Left kidney (tissue), 2 donors: ENCODE results near the gene AGAP1. TPM values are rescaled to one million over a fixed set of nuclear protein-coding genes. Genes with fewer than 3 reads are reported as not detected.

ENCODE experiments used
- DNase-seq: peaks from one replicate; pipeline ENCODE4 v3.0.0-alpha.2; 2013
- polyA plus RNA-seq: library from polyadenylated mRNA; unstranded; fragments of 120-200 nt; gene quantifications from one replicate; pipeline ENCODE4 v1.2.1, GENCODE V29; 2013; ENCODE audit not compliant: insufficient read length

Gene AGAP1
- polyA plus RNA-seq, 1 donor: 21.2 TPM

DNA sequence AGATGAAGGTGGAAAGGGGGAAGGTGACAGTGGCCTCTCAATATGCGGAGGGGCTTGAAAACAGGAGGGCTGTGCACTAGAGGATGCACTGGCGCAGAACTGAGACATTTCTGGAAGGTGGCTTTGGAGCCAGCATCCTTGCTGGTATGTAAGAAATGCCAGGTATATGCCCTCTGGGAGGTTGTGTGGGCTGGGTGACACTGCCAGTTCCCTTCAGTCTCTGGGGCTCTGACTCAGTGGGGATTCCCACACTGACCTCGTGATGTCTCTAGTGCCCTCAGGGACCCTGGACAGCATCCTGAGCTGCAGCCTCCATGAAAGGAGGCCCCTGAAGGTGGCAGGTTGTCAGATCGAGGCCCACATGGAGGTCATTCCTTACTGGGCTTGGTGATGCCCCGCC lies 74.0 kb downstream of the AGAP1 start:
- no peak for DNase-seq

DNA sequence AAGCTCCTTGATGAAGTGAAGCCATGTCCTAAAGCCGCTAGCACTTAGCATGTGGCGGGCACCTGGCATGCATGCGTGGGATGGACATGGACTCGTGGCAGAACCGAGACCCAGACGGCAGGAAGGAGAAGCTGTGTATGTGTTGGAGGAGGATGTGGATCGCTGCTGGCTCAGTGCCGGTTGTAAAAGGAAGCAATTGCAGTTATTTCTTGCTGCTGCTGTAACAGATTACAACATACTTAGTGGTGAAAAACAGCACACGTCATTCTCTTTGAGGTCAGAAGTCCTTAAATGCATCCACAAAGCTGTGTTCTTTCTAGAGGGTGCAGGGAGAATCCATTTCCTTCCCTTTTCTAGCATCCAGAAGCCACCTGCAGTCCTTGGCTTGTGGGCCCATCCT lies 74.6 kb downstream of the AGAP1 start:
- DNase-seq: no peak

GRCh38 chr2:235569837-235570236 lies 76.0 kb downstream of the AGAP1 start:
- no peak for DNase-seq

GRCh38 chr2:235570256-235570655 lies 76.4 kb downstream of the AGAP1 start:
- DNase-seq: no peak

- no peak for DNase-seq
Measured at GRCh38 chr2:235570966-235571692, 77.3 kb downstream of the AGAP1 start.

- no peak for DNase-seq
Measured at GRCh38 chr2:235572592-235572991, 78.7 kb downstream of the AGAP1 start.

- DNase-seq: no peak
Measured at GRCh38 chr2:235573331-235574221, 79.7 kb downstream of the AGAP1 start.

DNA sequence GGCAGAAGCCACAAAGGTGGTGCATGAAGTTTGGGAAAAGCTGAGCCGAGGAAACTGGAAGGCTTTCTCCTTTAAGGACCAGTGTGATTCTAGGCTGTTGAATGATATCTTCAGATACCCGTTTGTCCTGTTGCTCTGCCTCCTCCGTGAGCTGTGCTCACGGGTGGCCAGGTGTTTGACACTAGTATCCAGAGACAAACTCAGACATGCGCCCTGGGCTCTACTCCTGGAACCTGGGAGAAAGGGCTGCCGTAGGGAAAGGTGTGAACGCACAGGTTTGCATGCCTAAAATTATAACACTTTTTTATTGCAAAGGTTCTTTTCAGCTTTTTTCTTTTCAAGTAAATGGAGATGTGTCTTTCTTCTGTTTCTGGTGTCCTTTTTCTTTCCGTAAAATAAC lies 81.6 kb downstream of the AGAP1 start:
- DNase-seq: no peak

- DNase-seq: no peak
Measured at GRCh38 chr2:235575904-235576303, 82.1 kb downstream of the AGAP1 start.

DNA sequence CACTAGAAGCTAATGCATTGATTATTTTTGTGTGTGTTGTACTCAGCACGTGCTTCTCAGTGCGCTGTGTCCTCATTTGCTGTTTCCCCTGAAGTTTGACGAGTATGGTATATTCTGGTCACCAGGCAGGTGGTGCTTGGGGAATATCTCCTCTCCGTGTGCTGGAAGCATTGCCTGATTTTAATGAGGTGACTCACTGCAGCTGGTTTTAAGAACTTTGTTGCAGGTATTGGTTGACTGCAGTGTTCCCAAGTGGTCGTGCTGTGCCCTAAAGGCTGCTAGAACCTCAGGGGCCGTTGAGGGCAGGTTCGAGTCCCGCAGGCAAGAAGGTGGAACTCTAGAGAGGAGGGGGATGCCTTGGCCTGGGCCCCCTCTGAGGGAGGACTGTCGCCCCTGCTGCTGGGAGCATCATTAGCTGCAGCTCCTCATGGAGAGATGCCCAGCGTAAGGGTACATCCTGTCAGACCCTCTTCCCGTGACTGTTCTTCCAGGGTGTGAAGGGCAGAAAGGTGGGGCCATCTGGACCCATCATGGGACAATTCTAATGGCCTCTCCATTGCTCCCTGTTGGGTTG lies 82.6 kb downstream of the AGAP1 start:
- no peak for DNase-seq

DNA sequence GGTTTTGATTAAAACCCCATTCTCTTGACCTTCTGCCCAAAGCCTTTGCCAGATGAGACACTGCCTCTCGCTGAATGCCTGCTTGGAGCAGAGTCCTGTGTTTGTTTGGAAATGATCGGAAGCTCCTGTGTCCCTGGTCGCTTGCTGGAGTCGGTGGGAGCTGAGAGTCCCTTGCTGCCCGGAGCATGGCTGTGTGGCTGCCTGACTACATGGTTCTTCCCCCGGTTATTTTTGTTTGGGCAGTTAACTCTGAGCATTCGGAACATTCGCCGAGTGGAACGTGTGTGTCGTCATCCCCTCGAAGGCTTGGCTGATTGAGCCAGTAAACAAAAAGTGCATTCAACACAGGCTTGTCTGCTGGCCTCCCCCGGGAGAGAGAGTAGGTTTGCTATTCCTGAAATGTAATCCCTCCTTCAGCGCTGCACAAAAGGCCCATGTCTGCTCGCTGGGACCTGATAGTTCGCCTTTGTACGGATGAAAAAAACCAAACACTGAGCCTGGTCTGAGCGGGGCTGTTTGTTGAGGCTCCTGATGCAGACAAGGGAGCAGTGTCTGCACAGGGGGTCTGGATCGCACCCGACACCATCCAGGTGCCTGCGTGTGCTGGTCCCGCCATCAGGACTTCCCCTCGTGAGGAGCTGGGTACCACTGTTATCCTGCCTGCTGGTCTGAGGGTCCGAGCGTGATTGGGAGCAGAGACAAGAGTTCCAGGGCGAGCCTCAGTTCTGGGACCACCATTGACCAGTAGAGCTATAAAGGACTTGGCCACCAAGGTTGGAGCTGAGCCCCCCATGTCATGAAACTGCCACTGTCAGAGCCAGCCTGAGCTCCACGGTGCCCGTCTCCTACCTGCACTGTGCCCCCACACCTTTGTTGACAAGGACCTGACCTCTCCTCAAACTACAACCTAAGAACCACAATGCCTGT lies 83.8 kb downstream of the AGAP1 start:
- peak; percentile 42 for DNase-seq

DNA sequence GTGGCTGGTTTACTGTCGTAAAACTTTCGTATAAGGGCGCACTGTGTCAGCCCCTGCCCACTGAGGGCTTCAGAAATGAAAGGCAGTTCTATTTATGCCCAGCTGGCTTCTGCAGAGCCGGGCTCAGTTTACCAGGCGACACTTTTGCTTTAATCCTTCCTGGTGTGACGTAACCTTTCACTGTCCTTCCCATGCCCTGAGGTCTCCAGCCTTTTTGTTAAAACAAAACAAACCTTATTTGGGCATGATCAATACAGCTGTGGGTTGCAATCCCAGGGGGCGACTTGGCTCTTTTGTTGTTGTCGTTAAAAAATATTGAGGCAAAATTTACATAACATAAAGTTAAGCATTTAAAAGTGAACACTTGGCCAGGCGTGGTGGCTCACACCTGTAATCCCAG lies 85.3 kb downstream of the AGAP1 start:
- DNase-seq: no peak

GRCh38 chr2:235580426-235581157 lies 86.7 kb downstream of the AGAP1 start:
- no peak for DNase-seq

- DNase-seq: no peak
Measured at GRCh38 chr2:235582081-235582686, 88.3 kb downstream of the AGAP1 start.

- DNase-seq: no peak
Measured at GRCh38 chr2:235582729-235583128, 88.9 kb downstream of the AGAP1 start.

- no peak for DNase-seq
Measured at GRCh38 chr2:235583144-235583543, 89.3 kb downstream of the AGAP1 start.

- no peak for DNase-seq
Measured at GRCh38 chr2:235583925-235584637, 90.2 kb downstream of the AGAP1 start.

DNA sequence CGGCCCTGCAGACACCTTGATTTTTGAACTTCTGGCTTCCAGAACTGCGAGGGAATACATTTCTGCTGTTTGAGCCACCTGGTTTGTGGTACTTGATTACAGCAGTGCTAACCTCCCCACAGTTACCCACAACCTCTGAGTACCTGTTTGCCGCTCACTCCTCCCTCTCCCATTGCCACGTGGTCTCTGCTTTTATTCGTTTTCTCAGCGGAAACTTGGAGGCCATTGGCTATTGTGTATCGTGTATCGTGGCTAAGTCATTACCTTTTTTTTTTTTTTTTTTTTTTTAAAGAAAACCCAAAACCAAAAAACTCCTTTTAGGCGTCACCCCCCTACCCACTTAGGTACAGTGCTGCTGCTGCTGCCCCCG lies 90.8 kb downstream of the AGAP1 start:
- no peak for DNase-seq

DNA sequence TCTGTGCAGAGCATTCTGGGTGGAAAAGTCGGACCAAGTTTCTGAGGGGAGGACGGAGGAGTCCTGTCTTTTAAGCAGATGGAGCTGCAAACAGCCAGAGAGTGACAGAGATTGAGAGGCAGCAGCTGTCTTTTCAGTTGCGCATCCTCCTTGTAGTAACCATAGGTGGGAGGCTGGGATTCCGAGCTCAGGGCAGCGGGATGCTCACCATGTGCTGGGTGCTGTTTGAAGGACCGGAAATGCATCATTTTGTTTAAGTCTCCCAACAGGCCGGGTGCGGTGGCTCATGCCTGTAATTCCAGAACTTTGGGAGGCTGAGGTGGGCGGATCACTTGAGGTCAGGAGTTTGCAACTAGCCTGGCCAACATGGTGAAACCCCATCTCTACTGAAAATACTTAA lies 93.4 kb downstream of the AGAP1 start:
- no peak for DNase-seq

DNA sequence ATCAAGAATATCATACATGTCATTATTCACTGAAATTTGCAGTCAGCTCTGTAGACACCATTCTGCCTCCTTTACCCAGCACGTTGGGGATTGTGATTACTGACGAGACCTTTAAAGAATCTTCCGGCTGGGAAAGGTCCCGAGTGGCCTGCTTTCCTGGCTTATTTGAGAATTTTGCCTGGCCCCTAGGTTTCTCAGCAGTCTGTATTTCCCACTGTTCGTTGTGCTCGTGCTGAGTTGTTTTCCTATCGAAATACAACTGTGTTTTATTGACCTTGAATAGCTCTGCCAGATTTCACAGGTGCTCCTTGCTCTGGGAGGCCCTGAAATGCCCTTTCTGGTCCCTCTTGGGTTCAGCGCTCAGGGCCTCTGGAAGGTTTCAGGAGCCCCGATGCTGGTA lies 94.9 kb downstream of the AGAP1 start:
- no peak for DNase-seq
